Glutamatergic neuron (in vitro differentiated cells): ENCODE results near the gene GALNT5. TPM values are rescaled to one million over a fixed set of nuclear protein-coding genes. Genes with fewer than 3 reads are reported as not detected.

ENCODE experiments used
- DNase-seq: peaks from one replicate; pipeline ENCODE4 v3.0.0; 2022
- H3K27ac Mint-ChIP-seq: one replicate; pipeline ENCODE4 v1.8.0; 2020; ENCODE audit warnings: mild to moderate bottlenecking, mixed read lengths, inconsistent platforms; ENCODE audit not compliant: unreplicated experiment
- H3K27me3 Mint-ChIP-seq: one replicate; pipeline ENCODE4 v1.8.0; 2020; ENCODE audit warnings: mild to moderate bottlenecking, moderate library complexity, mixed read lengths, inconsistent platforms; ENCODE audit not compliant: unreplicated experiment
- H3K36me3 Mint-ChIP-seq: one replicate; pipeline ENCODE4 v1.8.0; 2020; ENCODE audit warnings: mild to moderate bottlenecking, mixed read lengths, inconsistent platforms; ENCODE audit not compliant: unreplicated experiment
- H3K4me1 Mint-ChIP-seq: one replicate; pipeline ENCODE4 v1.8.0; 2020; ENCODE audit warnings: mild to moderate bottlenecking, low read depth, mixed read lengths, inconsistent platforms; ENCODE audit not compliant: unreplicated experiment
- H3K4me3 Mint-ChIP-seq: one replicate; pipeline ENCODE4 v1.8.0; 2020; ENCODE audit warnings: mild to moderate bottlenecking, mixed read lengths, inconsistent platforms; ENCODE audit not compliant: unreplicated experiment
- H3K9me3 Mint-ChIP-seq: one replicate; pipeline ENCODE4 v1.8.0; 2020; ENCODE audit warnings: mild to moderate bottlenecking, moderate library complexity, mixed read lengths, inconsistent platforms; ENCODE audit not compliant: unreplicated experiment
- CTCF ChIP-seq: fragments of 200-600 bp; sonication (generic); IDR thresholded peaks from one replicate; pipeline ENCODE4 v1.5.0; 2021; ENCODE audit not compliant: partially characterized antibody, unreplicated experiment
- total RNA-seq: library from RNA; stranded (reverse); fragmentation: NEBNext Ultra II Directional; extraction: Animal tissue kit (Norgen Biotek cat#: 25700); gene quantifications from one replicate; pipeline ENCODE4 v1.2.1, GENCODE V29; 2021; ENCODE audit not compliant: unreplicated experiment

Gene GALNT5
- total RNA-seq, 1 donor from 2014 or later = 0.10 TPM

GRCh38 chr2:157244691-157245090 lies 12.8 kb upstream of the GALNT5 start:
- no peak for TF ChIP-seq CTCF
- H3K36me3 Mint-ChIP-seq = no peaks in the 10 kb centered on the region
- peaks cover 39% of the 10 kb centered on the region for H3K4me1 Mint-ChIP-seq
- peak overlapping the region; percentile 63 for H3K4me3 Mint-ChIP-seq
- peaks cover 4% of the 10 kb centered on the region for H3K9me3 Mint-ChIP-seq
- no peak for DNase-seq
- H3K27ac Mint-ChIP-seq = peak overlapping the region; percentile 89
- peaks cover 7% of the 10 kb centered on the region for H3K27me3 Mint-ChIP-seq

- TF ChIP-seq CTCF = no peak
- DNase-seq = no peak
- peak overlapping the region; percentile 72 for H3K4me3 Mint-ChIP-seq
- H3K4me1 Mint-ChIP-seq = peaks cover 39% of the 10 kb centered on the region
- peaks cover 7% of the 10 kb centered on the region for H3K27me3 Mint-ChIP-seq
- H3K27ac Mint-ChIP-seq = peak overlapping the region; percentile 89
- peaks cover 4% of the 10 kb centered on the region for H3K9me3 Mint-ChIP-seq
- H3K36me3 Mint-ChIP-seq = no peaks in the 10 kb centered on the region
These were observed 12.2 kb upstream of the GALNT5 start for GRCh38 chr2:157245144-157245840.

GRCh38 chr2:157245846-157246764 lies 11.4 kb upstream of the GALNT5 start:
- DNase-seq = no peak
- H3K27ac Mint-ChIP-seq = peak overlapping the region; percentile 89
- peaks cover 7% of the 10 kb centered on the region for H3K27me3 Mint-ChIP-seq
- peaks cover 4% of the 10 kb centered on the region for H3K9me3 Mint-ChIP-seq
- TF ChIP-seq CTCF = no peak
- no peak overlapping the region for H3K4me3 Mint-ChIP-seq
- H3K4me1 Mint-ChIP-seq = peaks cover 39% of the 10 kb centered on the region
- no peaks in the 10 kb centered on the region for H3K36me3 Mint-ChIP-seq

- no peaks in the 10 kb centered on the region for H3K36me3 Mint-ChIP-seq
- no peak for TF ChIP-seq CTCF
- no peak overlapping the region for H3K4me3 Mint-ChIP-seq
These were observed 10.6 kb upstream of the GALNT5 start for GRCh38 chr2:157246765-157247407.

More at GRCh38 chr2:157246765-157247407, 10.6 kb upstream of the GALNT5 start:
- Mint-ChIP-seq H3K4me1 (peaks cover 38% of the 10 kb centered on the region), H3K27me3 (peaks cover 7% of the 10 kb centered on the region), H3K27ac (peak overlapping the region; percentile 5), H3K9me3 (peaks cover 4% of the 10 kb centered on the region)
- DNase-seq = no peak
